Right lobe of liver (tissue), 6 donors: ENCODE results near the gene GRIA2. TPM values are rescaled to one million over a fixed set of nuclear protein-coding genes. Genes with fewer than 3 reads are reported as not detected.
A peak's percentile ranks its signal among the peaks of the same experiment; 100 is the strongest.

Experiments
- ATAC-seq, 4 donors: fragments of 200-7000 bp; cut with Tn5 transposase; one replicate each; pipeline ENCODE4 v1.9.1; 2020; ENCODE audit warnings: mild to moderate bottlenecking in 4 of 4, moderate library complexity in 4 of 4
- DNase-seq, 3 donors: peaks; one replicate each; pipeline ENCODE4 v3.0.0-alpha.2; 2020
- H3K27ac ChIP-seq, 3 donors: fragments of 200-600 bp; one replicate each; pipeline ENCODE4 v1.8.0; 2022
- H3K27me3 ChIP-seq, 2 donors: fragments of 200-600 bp; one replicate each; pipeline ENCODE4 v1.8.0; 2022
- H3K36me3 ChIP-seq, 4 donors: fragments of 200-600 bp; sonication (generic) in 1 of 4; one replicate each; pipeline versions ENCODE4 v1.5.1 to v1.8.0; 2017 to 2022; ENCODE audit warnings: control low read depth in 1 of 4
- H3K4me1 ChIP-seq, 4 donors: fragments of 200-600 bp; sonication (generic) in 1 of 4; one replicate each; pipeline versions ENCODE4 v1.5.1 to v1.8.0; 2017 to 2022; ENCODE audit warnings: control low read depth in 1 of 4
- H3K4me3 ChIP-seq, 3 donors: fragments of 200-600 bp; one replicate each; pipeline ENCODE4 v1.8.0; 2022
- H3K9me3 ChIP-seq, 4 donors: fragments of 200-600 bp; sonication (generic) in 1 of 4; one replicate each; pipeline versions ENCODE4 v1.5.1 to v1.8.0; 2017 to 2022; ENCODE audit warnings: control low read depth in 1 of 4
- POLR2A ChIP-seq: fragments of 450-650 bp; IDR thresholded peaks from one replicate; pipeline ENCODE4 v1.6.1; 2017; ENCODE audit warnings: antibody characterized with exemption, mild to moderate bottlenecking
- WGBS: methylation state at CpG from one replicate; pipeline ENCODE4 v1.1.6; 2018; ENCODE audit warnings: low coverage, low lambda C conversion rate; ENCODE audit not compliant: insufficient coverage; ENCODE audit errors: missing lambda C conversion rate; 5-methylcytosine and 5-hydroxymethylcytosine counted together
- intact Hi-C, 2 donors: fragments of 100-400 bp; cut with DNase I; formaldehyde crosslinking; loops; one replicate each; pipeline versions ENCODE4 v1.11.2 to v1.14.1; 2022
- total RNA-seq, 6 experiments: library from RNA; depleted of rRNA in 2 of 6; stranded (reverse); fragments of >200 nt in 2 of 6; fragmentation: NEBNext Ultra II Directional in 3 of 6; extraction: Animal tissue kit (Norgen Biotek cat#: 25700) in 3 of 6; gene quantifications; one replicate each; pipeline versions ENCODE4 v1.1.0 to v1.2.4, GENCODE V29; 2016 to 2023
- TF ChIP-seq, protein P1 (sequence below), 4 donors: fragments of 200-600 bp in 3 of 4; fragments of 450-650 bp in 1 of 4; IDR thresholded peaks; one replicate each; pipeline versions ENCODE4 v1.5.1 to v1.8.0; 2016 to 2022; ENCODE audit warnings: antibody characterized with exemption in 4 of 4, mild to moderate bottlenecking in 2 of 4
- donor health status: DM: no; HTN: yes; CAD: no.
- donor health status: DM: no; HTN: no; CAD: no.
- donor health status: DM: no; HTN: no; CAD: no.
- donor health status: DM: no; HTN: yes; CAD: no.
- donor health status: DM: no; HTN: yes; CAD: no.

The GRIA2 gene
- total RNA-seq, 6 experiments from 2014 or later: not detected

GRCh38 chr4:157195374-157195773 is 25.2 kb upstream of the GRIA2 start:
- H3K27ac ChIP-seq: no peak overlapping the region
- 81% methylated on average over 2 of the region's 2 CpGs for WGBS
- DNase-seq (no peak), ATAC-seq (no peak)
- no peaks in the 10 kb centered on the region for H3K36me3 ChIP-seq
- H3K9me3 ChIP-seq: no peaks in the 10 kb centered on the region
- no peak overlapping the region for H3K4me3 ChIP-seq
- no peak for TF ChIP-seq POLR2A
- TF ChIP-seq, protein P1, sequence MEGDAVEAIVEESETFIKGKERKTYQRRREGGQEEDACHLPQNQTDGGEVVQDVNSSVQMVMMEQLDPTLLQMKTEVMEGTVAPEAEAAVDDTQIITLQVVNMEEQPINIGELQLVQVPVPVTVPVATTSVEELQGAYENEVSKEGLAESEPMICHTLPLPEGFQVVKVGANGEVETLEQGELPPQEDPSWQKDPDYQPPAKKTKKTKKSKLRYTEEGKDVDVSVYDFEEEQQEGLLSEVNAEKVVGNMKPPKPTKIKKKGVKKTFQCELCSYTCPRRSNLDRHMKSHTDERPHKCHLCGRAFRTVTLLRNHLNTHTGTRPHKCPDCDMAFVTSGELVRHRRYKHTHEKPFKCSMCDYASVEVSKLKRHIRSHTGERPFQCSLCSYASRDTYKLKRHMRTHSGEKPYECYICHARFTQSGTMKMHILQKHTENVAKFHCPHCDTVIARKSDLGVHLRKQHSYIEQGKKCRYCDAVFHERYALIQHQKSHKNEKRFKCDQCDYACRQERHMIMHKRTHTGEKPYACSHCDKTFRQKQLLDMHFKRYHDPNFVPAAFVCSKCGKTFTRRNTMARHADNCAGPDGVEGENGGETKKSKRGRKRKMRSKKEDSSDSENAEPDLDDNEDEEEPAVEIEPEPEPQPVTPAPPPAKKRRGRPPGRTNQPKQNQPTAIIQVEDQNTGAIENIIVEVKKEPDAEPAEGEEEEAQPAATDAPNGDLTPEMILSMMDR (IDR thresholded peaks at IDR 0.05): no peak
- intact Hi-C loops: no loop called here
- H3K4me1 ChIP-seq: no peaks in the 10 kb centered on the region
- no peaks in the 10 kb centered on the region for H3K27me3 ChIP-seq

GRCh38 chr4:157196046-157196445 is 24.5 kb upstream of the GRIA2 start:
- WGBS: 63% methylated on average over 1 of the region's 1 CpG
- Histone ChIP-seq H3K36me3 (no peaks in the 10 kb centered on the region), H3K4me1 (no peaks in the 10 kb centered on the region), H3K27me3 (no peaks in the 10 kb centered on the region), H3K9me3 (no peaks in the 10 kb centered on the region), H3K4me3 (no peak overlapping the region), H3K27ac (no peak overlapping the region)
- ATAC-seq (no peak), DNase-seq (no peak)
- no peak for TF ChIP-seq POLR2A
- TF ChIP-seq, protein P1 (IDR thresholded peaks at IDR 0.05): no peak
- intact Hi-C loops: no loop called here

DNA sequence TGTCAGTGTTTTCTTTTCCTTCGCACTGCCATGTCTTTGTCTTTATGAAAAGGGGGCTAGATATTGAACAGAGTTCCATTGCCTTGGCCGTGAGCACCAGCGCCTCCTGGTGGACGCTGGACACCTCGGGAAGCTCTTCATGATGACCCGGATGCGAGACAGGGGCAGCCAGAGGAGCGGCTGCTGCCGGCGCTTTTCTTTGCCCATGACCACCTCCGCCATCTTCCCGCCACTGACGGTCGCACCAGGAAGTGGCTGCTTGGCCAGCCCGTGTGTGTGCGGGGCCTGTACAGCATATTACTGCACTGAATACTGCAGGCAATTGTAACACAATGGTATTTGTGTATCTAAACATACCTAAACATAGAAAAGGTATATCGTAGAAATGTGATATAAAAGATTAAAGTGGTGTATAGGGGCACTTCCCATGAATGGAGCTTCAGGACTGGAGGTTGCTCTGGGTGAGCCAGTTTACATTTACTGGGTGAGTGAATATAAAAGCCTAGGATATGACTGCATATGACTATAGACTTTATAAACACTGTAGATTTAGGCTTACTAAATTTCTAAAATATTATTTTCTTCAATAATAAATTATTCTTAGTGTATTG is 15.8 kb upstream of the GRIA2 start:
- no peak overlapping the region for H3K4me3 ChIP-seq
- ATAC-seq: peak in 1 of 4 donors; percentile 42
- no peaks in the 10 kb centered on the region for H3K9me3 ChIP-seq
- WGBS: 79% methylated on average over 8 of the region's 17 CpGs
- H3K4me1 ChIP-seq: no peaks in the 10 kb centered on the region
- no peak for TF ChIP-seq POLR2A
- TF ChIP-seq, protein P1 (IDR thresholded peaks at IDR 0.05): peak in 3 of 4 donors; percentile 25 to 46 (median 40)
- intact Hi-C loops: no loop called here
- peak in 1 of 3 donors; percentile 39 for DNase-seq
- H3K27me3 ChIP-seq: no peaks in the 10 kb centered on the region
- H3K36me3 ChIP-seq: no peaks in the 10 kb centered on the region
- H3K27ac ChIP-seq: no peak overlapping the region

GRCh38 chr4:157217708-157218107 is 2.8 kb upstream of the GRIA2 start:
- Histone ChIP-seq H3K36me3 (no peaks in the 10 kb centered on the region), H3K4me1 (peaks cover 0 to 4% (median 0%) of the 10 kb centered on the region in 4 donors), H3K4me3 (no peak overlapping the region), H3K9me3 (no peaks in the 10 kb centered on the region), H3K27me3 (peaks cover 0 to 27% of the 10 kb centered on the region in 2 donors), H3K27ac (no peak overlapping the region)
- intact Hi-C loops: no loop called here
- TF ChIP-seq POLR2A: no peak
- TF ChIP-seq, protein P1 (IDR thresholded peaks at IDR 0.05): peak; percentile 32 to 61 (median 52)
- 11% methylated on average over 3 of the region's 3 CpGs for WGBS
- ATAC-seq (peak in 1 of 4 donors; percentile 37), DNase-seq (no peak)
